ENCODE data around the gene BTBD2.

DNA sequence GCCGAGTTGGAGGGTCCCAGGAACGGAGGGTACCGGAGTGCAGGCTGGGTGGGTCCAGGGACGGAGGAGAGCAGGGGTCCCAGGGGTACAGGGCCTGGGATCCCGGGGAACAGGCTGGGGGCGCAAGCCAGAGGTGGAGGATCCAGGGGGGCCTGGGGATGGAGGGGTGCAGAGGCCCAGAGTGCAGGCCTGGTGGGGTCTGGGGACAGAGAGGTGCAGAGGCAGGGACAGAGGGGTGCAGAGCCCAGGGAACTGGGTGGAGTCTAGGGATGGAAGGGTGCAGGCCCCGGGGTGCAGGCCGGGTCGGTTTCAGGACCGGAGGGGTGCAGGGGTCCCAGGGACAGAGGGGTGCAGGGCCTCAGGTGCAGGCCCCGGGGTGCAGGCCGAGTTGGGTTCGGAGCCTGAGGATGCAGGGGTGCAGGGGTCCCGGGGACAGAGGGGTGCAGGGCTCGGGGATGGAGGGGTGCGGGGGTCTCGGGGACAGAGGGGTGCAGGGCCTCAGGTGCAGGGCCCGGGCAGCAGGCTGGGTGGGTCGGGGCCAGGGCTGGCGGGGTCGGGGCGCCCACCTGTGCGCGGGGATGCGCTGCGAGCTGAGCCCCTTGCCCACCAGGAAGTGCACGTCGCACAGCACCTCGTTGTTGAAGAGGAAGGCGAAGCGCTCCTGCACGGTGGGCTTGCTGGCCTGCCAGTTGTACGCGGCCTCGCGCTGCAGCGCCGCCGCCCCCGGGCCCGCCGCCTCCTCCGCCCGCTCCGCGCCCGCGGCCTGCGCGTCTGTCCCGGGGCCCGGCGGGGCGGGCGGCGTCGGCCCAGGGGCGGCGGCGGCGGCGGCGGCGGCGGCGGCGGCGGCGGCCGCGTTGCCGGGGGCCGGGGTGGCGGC is 545 bp downstream of the BTBD2 start:
- no peak for TF ChIP-seq FOXP2 (optimal IDR thresholded peaks at IDR 0.05; ENCODE audit: control extremely low read depth, extremely low read length, insufficient read depth)
- TF ChIP-seq POLR2AphosphoS5 (IDR thresholded peaks at IDR 0.05; ENCODE audit: borderline replicate concordance, low read depth, low read length) = no peak

Data from SK-N-MC (cell line).